ENCODE data around the gene FNIP1.
"Not testable (repeated sequence)": the region's sequence is repeated elsewhere in the genome, so short reads cannot be mapped to it uniquely, and the experiment has no call there.

The FNIP1 gene

GRCh38 chr5:131610198-131611063 is 186.4 kb downstream of the FNIP1 start:
- in situ Hi-C loops (cut with HindIII; ENCODE audit: low sequenced_read_pairs): no loop called here

DNA sequence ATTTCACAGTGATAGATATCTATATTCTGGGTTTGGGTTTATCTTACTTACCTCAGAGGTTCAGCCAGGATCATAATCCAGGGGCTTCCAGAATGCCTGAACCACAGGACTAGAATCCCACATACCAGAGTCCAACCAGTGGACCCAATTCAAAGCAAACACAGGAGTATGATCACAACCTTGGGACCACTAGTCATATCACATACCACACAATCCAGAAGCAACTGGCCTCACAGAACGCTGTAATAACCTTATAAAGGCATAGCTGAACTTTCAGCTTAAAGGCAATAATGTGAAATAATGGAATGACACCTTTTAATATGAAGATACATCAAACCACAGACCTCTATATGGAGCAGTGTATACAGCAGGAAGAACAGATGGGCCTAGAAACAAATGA is 187.0 kb downstream of the FNIP1 start:
- in situ Hi-C loops (cut with HindIII; ENCODE audit: low sequenced_read_pairs): no loop called here

DNA sequence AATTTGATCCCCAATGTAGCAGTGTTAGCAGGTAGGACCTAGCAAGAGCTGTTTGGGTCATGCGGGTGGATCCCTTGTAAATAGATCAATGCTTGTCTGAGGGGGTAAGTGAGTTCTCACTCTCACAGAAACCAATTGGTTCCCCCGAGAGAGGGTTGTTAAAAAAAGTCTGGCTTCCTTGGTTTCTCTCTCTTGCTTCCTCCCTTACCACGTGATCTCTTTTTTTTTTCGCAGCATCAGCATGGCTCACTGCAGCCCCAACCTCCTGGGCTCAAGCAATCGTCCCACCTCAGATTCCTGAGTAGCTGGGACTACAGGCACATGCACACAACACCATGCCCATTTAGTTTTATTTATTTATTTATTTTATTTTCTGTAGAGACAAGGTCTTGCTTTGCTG is 188.2 kb downstream of the FNIP1 start:
- in situ Hi-C loops (cut with HindIII; ENCODE audit: low sequenced_read_pairs): no loop called here

- in situ Hi-C loops (cut with HindIII; ENCODE audit: low sequenced_read_pairs): no loop called here
Observed at GRCh38 chr5:131607903-131608540, 188.8 kb downstream of the FNIP1 start.

- in situ Hi-C loops (cut with HindIII; ENCODE audit: low sequenced_read_pairs): no loop called here
Observed at GRCh38 chr5:131607418-131607817, 189.4 kb downstream of the FNIP1 start.

GRCh38 chr5:131605086-131605485 is 191.7 kb downstream of the FNIP1 start:
- in situ Hi-C loops (cut with HindIII; ENCODE audit: low sequenced_read_pairs): no loop called here

DNA sequence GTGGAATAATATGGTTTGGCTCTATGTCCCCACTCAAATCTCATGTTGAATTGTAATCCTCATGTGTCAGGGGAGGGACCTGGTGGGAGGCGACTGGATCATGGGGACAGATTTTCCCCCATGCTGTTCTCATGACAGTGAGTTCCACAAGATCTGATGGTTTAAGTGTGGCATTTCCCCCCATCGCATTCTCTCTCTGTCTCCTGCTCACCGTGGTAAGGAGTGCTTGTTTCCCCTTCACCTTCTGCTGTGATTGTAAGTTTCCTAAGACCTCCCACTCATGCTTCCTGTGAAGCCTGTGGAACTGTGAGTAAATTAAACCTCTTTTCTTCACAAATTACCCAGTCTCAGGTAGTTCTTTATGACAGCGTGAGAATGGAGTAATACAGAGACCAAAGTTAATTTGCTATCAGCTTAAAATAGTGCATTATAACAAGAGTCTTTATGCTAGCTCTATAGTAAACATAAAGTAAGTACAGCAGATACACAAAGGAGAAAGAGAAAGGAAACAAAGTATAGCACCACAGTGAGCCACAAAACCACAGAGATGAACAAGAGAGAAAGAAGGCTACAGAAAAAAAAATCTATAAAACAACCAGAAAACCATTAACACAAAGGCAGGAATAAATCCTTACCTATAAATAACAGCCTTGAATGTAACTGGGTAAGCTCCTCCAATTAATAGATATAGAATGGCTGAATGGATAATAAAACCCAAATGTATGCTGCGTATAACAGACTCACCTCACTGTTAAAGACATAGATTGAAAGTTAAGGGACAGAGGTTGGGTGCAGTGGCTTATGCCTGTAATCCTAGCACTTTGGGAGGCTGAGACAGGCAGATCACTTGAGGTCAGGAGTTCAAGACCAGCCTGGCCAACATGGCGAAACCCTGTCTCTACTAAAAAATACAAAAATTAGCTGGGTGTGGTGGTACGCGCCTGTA is 201.5 kb downstream of the FNIP1 start:
- in situ Hi-C loops (cut with HindIII; ENCODE audit: low sequenced_read_pairs): no loop called here

DNA sequence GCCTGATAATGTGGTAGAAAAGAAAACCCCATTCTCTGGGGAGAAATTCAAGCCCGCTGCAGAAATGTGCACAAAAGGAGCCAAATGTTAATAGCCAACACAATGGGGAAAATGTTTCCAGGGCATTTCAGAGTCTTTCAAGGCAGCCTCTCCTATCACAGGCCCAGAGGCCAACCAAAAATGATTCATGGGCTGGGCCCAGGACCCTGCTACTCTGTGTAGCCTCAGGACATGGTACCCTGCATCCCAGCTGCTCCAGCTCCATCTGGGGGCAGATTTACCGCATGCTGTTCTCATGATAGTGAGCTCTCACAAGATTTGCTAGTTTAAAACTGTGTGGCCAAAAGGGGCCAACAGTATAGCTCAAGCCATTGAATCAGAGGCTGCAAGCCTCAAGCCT is 202.9 kb downstream of the FNIP1 start:
- in situ Hi-C loops (cut with HindIII; ENCODE audit: low sequenced_read_pairs): no loop called here

DNA sequence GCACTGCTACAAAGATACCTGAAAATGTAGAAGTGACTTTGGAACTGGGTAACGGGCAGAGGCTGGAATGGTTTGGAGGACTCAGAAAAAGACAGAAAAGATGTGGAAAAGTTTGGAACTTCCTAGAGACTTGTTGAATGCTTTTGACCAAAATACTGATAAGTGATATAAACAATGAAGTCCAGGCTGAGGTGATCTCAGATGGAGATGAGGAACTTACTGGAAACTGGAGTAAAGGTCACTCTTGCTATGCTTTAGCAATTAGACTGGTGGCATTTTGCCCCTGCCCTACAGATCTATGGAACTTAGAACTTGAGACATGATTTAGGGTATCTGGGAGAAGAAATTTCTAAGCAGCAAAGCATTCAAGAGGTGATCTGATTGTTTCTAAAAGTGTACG is 203.4 kb downstream of the FNIP1 start:
- in situ Hi-C loops (cut with HindIII; ENCODE audit: low sequenced_read_pairs): not testable (repeated sequence)
